ENCODE results near the gene TDRD10.
A peak's percentile ranks its signal among the peaks of the same experiment; 100 is the strongest.

The TDRD10 gene

DNA sequence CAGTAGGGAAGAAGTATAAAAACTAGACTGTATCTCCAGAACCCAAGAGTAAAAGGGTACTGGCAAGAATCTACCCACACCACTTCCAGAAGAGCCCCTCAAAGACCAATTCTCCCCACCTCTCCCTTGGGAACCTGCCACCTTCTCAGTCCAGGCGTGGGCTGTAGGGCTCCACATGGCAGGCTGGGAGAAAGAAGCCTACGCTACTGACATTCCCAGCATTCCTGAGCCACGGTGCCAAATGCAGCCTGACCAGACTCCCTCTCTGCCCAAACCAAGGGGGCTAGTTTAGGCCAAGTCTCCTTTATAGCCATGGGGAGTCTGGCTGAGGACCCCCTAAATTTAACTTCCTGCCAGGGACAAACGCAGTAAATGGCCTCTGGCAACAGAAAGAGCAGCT is 54.4 kb downstream of the TDRD10 start:
- no peak for DNase-seq

DNA sequence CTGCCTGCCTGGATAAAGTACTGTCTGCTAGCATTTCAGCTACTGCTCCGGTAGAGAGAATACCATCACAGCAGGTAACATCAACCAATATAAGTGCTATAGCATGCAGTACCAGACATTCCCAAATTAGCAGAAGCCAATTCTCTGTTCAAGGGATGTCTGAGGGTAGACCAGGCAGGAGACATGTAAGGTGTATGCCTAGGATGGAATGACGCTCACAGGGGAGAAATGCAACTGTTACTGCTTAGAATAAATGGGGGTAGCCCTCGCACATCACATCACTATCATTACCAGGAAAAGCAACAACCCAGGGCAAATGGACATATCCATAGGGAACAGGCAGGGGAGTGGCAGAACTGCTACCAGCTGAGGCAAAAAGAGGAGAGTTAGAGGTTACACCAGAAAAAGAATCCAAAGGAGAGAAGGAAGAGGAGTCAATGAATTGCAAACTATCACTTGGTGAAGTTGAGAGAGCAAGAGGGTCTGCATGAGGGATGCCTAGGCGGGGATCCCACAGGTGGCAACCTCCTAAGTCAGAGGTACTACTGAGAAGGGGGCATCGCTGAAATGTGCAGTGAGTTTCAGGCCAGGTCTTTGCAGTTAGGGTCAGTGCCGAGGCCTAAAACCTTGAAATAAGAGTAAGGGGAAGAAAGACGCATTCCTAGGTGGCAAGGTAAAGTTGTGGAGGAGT is 55.4 kb downstream of the TDRD10 start:
- DNase-seq: no peak

DNA sequence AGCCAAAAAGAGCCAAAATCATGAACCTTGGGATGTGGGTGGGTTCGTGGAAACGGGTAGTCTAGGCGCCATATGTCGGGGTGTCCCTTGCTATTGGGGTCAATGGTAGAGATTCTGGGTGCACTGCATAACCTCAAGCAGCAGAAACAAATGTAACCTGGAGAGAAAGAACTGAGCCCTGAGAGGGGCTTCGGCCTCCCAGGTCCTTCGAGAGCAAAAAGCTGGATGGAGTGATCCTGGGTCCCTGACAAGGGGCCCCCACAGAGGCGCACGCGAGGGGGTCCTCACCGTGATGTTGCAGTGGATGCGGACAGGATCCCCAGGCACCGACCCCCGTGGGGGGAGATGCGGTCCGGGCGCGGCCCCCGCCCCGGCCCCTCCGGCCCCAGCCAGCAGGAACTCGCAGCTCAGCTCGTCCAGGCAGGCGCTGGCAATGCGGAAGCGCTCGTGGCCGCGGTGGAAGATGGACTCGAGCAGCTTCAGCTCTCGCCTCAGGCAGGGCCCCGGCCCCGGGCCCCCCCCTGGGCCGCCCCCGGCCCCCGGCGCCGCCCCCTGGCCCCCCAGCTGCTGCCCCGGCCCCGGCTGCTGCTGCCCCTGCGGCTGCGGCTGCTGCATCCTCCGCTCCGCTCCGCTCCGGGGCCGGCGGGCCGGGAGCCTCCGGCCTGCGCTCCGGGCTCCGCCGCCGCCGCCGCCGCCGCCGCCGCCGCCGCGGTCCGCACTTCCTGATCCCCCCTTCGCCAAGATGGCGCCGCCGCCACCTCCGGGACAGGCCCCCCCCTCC is 56.1 kb downstream of the TDRD10 start, which contains the start of gene UBE2Q1:
TSS of gene UBE2Q1 (minus strand) at position 724 of the 781 bp plus-strand sequence. CDS start at position 615, 109 bp downstream.
- DNase-seq: no peak

DNA sequence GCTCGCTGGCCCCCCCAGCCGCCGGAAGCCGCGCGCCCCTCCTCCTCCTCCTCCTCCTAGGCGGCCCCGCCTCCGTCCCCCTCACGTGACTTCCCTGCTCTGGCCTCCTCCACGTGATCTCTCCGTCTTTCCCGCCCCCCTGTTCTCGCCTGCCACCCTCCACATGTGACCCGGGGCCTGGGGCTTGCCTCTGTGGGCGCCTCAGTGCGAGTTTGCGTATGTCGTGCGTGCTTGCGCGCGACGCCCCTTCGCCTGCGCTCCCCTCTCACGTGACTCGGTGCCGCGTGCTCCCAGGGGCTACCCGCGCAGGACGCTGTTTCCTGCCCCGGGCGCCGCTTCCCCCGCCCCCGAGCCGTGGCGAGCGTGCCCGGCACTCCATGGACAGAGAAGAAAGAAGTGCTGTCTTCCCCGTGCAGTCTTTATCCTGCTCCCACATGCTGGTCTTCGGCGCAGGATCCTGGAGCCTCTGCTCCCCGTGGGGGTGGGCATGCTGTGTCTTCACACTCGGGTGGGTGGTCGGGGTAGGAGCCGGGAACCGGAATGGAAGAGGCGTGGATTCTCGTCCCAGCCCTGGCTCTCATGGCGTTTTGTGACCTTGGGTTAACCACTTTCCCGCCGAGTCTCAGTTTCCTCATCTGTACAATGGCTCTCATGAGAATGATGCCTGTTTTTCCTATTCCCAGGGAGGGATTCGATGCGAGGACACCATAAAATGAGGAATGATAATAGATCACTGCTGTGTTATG is 56.9 kb downstream of the TDRD10 start:
- peak; percentile 85 for DNase-seq

DNA sequence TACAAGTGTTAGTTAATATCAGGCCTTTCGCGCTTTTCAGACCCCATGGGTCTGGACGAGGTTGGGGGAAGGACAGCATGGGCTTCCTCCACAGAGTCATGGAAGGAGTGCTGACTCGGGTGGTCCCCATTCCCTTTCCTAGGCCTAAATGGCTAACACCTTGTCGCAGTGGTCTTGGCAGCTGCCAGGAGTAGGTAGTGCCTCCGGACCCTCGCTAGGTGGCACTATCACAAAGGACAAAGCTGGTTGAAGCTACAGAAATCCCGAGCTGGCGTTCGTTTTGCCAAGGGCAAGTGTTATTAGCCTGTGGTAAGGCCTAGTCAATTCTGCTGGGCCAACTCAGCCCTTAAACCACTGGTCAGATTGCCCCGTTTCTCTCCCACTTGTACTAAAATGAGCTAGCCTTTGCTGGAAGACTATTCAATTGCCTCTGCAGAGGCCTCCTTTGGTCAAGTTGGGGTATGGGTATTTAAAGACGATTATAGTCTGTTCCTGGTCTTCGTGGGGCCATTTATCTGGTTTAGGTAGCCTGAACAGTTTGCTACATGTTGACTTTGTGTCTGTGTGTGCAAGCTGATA is 57.5 kb downstream of the TDRD10 start:
- no peak for DNase-seq

DNA sequence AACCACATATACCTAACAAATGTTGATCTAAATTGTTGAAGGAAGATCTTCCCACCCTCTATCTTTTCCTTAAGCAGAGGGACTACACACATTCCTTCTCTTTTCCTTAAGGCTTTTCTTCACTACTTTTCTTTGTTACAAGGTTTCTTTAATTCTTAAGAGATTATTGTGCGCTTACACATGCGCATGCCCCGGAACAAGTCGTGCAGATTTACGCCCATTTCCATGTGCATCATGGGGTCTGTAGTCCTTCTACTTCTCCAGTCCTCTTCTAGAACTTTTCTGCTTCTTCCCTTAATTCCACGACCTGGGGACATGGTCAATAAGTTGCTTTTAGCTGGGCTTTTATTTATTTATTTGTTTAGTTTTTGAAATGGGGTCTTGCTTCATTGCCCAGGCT is 63.9 kb downstream of the TDRD10 start:
- no peak for DNase-seq

DNA sequence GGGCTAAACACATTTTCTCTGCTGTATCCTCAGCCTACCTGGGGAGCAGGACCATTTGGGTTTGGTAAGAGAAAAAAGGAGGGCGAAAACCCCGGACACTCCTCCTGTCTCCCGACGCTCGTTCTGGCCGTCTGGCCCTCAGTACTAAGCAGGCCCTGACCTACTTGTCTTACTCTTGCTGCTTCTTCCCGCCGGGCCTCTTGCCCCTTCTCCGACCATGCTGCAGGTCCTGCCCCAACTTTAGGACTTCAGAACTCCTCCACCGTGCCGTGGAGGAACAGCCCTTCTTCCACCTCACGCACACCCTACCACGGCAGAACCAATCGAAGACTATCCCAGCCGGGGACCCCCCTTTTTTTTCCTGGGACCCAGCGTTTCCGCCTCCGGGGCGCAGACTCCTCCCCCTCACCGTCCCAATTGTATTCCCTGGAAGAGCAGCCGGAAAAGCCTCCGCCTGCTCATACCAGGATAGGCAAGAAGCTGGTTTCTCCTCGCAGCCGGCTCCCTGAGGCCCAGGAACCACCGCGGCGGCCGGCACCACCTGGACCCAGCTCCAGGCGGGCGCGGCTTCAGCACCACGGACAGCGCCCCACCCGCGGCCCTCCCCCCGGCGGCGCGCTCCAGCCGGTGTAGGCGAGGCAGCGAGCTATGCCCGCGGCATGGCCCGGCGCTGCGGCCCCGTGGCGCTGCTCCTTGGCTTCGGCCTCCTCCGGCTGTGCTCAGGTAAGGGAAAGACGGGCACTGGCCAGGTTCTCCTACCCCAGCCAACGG is 65.6 kb downstream of the TDRD10 start, which contains the start of gene CHRNB2:
TSS of gene CHRNB2 (plus strand) at position 393 of the 771 bp plus-strand sequence. CDS start at position 660, 267 bp downstream.
- DNase-seq: peak; percentile 92

DNA sequence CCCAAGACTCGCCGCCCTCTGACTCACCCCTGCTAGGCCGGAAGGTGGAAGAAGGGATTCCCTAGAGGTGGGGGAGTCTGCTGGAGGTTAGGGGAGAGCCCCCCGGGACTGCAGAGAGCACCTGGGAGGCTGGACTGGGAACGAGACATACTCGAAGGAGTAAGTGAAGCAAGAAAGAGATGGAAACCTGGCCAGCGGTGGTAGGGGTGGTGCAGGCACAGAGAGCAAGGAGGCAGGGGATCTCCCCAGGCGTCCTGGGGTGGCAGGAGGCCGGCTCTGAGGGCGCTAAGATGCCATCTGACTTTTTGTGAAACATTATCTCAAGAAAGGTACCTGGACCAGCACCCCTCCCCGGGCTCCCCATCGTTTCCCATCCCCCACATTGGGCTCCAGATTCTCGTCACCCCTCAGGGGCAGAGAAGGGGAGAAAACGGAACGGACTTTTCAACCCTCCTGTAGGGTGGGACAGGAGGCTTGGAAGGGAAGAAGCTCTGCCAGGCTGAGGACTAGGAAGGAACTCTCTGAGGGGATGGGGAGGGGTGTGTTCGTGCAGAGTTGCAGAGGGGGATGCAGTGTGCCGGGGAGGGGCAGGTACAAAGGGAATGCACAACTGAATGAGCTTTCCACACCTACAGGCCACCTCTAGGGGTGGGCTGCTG is 66.3 kb downstream of the TDRD10 start:
- no peak for DNase-seq

DNA sequence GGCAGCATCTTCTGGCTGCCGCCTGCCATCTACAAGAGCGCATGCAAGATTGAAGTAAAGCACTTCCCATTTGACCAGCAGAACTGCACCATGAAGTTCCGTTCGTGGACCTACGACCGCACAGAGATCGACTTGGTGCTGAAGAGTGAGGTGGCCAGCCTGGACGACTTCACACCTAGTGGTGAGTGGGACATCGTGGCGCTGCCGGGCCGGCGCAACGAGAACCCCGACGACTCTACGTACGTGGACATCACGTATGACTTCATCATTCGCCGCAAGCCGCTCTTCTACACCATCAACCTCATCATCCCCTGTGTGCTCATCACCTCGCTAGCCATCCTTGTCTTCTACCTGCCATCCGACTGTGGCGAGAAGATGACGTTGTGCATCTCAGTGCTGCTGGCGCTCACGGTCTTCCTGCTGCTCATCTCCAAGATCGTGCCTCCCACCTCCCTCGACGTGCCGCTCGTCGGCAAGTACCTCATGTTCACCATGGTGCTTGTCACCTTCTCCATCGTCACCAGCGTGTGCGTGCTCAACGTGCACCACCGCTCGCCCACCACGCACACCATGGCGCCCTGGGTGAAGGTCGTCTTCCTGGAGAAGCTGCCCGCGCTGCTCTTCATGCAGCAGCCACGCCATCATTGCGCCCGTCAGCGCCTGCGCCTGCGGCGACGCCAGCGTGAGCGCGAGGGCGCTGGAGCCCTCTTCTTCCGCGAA is 69.4 kb downstream of the TDRD10 start:
- no peak for DNase-seq

DNA sequence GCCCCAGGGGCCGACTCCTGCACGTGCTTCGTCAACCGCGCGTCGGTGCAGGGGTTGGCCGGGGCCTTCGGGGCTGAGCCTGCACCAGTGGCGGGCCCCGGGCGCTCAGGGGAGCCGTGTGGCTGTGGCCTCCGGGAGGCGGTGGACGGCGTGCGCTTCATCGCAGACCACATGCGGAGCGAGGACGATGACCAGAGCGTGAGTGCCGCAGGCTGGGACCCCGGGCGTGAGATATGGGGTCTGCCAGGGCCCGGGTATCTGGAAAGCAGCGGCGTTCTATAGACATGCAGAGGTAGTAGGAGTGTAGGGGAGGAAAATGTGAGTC is 69.9 kb downstream of the TDRD10 start:
- DNase-seq: no peak

DNA sequence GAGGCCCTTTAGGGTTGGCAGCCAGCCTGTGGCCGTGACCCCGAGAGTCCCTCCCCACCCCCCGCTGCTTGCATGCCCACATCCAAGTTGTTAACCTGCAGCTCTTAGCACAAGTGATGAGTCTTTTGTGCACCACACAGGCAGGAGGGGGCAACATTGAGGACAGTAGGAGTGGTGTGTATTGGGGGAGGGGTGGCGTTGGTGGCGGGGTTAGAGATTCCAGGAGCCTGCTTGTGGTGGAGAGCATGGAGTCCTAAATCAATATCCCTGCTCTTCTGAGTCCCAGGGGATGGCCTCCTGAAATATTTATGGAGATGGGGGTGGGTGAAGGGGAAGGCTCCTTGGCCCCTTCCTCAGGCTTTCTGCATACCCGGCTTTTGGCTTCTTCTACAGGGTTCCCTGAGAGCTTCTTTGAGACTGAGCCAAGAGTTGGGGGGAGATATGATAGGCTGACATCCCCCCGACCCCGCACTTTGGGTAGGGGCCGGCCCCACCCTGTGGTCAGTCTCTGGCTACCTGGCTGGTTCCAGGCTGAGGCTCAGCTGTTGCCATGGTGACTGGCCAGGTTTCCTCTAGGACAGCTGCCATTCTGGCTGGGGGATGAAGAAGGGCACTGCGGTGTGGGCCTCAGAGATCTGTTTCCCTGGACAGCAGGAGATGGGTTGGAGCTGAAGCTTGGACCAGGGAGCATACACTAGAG is 70.6 kb downstream of the TDRD10 start:
- DNase-seq: no peak

DNA sequence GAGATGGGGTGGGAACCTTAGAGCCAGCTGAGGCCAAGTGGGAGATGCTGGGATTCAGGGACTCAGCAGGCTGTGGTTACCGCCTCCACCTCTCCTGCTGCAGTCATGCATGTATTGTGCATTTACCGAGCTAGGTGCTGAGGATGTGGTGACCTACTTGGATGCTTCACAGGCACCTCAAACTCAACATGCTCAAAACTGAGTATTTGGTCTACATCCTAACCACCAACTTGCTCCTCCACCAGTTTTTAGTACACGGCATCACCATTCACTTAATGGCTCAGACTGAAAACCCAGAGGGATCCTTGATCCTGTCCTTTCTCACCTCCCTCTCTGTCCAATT is 71.1 kb downstream of the TDRD10 start:
- no peak for DNase-seq

DNA sequence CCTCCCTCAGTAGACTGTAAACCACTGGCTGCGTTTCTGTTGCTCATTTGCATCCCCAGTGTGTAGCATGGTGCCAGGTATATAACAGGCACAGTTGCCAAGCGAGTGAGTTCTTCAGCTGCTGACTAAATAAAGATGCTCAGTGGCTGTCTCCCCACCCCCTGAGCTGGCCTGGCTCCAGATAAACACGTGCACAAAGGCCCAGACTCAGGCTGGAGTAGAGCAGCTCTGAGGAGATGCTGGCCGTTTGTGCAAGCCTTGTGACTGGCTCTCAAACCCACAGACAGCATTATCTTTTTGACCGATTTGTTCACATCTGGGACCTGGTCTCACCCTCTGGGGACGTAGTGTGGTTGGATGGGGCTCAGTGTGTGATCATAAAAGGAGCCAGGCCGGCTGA is 72.7 kb downstream of the TDRD10 start:
- DNase-seq: no peak

DNA sequence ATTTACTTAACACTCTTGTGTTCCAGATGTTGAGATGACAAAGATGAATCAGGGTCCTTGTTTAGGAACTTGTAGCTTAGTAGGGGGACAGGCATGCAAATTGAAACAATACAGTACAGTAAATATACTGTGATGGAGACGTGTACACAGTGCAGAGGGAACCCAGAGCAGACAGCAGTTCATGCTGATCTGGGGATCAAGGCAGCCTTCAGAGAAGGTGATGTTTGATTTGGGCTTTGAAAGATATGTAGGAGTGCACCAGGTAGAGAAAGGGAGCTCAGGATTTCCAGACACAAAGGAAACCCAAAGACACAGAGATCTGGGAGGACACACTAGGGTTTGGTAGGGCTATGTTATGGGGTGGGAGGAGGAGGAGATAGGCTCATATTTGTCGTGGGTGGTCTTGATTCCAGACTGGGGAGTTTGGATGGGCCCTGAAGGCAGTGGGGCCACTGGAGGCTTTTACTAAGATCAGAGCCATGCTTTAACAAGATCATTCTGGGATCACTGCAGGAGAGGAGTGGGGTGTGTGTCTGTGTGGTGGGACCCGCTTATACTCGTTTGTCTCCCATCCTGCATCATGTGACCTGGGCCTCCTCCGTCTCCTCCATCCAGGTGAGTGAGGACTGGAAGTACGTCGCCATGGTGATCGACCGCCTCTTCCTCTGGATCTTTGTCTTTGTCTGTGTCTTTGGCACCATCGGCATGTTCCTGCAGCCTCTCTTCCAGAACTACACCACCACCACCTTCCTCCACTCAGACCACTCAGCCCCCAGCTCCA is 73.3 kb downstream of the TDRD10 start:
- no peak for DNase-seq

DNA sequence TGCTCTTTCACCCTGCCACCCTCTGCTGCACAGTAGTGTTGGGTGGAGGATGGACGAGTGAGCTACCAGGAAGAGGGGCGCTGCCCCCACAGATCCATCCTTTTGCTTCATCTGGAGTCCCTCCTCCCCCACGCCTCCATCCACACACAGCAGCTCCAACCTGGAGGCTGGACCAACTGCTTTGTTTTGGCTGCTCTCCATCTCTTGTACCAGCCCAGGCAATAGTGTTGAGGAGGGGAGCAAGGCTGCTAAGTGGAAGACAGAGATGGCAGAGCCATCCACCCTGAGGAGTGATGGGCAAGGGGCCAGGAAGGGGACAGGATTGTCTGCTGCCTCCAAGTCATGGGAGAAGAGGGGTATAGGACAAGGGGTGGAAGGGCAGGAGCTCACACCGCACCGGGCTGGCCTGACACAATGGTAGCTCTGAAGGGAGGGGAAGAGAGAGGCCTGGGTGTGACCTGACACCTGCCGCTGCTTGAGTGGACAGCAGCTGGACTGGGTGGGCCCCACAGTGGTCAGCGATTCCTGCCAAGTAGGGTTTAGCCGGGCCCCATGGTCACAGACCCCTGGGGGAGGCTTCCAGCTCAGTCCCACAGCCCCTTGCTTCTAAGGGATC is 74.0 kb downstream of the TDRD10 start:
- DNase-seq: no peak

DNA sequence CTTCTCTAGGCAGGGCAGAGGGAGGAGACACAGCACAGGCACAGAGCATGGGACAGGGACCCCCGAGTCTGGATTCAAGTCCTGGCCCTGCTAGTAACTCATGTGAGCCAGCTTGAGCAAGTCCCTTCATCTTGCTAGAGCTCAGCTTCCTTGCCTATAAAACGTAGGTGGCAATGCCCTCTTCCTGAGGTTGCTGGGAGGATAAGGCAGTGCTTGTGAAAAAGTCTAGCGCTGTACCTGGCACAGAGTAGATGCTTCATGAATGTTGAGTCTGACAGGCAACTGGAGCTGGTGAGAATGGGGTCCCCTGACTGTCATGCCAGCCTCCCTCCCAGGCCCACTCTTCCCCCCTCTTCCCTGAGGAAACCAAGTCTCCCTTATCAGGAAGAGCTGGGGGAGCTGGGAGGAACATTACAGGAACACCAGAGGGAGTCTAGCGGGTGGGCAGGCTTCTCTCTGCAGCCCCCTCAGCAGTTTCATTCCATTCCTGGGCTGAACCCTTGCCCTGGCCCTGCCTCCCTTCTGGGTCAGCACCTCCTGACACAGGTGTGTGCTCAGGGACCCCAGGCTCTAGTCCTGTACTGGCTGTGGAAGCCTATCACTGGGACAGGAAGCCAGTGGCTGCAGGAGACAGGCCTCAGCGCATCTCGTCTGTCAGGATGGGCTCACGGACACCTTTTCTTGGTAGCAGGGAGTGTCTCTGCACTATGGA is 75.5 kb downstream of the TDRD10 start:
- no peak for DNase-seq

DNA sequence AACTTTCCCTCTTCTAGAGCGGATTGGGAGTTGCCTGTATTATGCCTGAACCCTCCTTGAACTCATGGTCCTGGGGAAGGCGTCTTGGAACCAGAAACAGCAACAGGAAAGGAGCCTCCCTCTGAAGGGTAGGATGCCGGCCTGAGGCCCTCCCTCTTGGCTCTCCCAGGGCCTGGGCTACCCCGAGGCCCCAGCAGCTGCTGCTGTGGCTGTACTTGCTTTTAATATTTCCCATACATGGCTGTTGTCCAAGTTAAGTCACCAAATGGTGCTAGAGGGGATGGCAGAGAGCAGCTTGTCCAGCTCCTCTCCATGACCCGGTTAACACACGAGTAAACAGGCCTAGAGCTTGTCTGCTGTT is 76.0 kb downstream of the TDRD10 start:
- DNase-seq: no peak

DNA sequence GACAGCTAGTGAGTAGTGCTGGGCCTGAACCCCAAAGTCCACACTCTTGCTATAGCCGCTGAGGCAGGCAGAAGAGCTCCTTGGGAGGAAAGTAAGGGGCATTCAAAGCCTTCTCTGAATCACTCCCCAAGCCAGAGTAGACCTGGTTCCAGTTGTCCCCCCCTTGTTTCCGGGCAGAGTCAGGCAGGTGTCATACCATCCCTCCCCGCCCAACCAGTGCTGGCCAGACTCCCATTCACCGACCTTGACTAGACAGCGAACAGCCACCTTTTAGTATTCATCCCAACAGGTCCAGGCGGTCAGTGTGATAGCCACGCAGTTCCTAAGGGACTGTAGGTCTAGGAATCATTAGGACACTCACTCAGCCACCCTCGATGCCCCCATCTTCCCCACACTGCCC is 77.4 kb downstream of the TDRD10 start:
- DNase-seq: no peak

DNA sequence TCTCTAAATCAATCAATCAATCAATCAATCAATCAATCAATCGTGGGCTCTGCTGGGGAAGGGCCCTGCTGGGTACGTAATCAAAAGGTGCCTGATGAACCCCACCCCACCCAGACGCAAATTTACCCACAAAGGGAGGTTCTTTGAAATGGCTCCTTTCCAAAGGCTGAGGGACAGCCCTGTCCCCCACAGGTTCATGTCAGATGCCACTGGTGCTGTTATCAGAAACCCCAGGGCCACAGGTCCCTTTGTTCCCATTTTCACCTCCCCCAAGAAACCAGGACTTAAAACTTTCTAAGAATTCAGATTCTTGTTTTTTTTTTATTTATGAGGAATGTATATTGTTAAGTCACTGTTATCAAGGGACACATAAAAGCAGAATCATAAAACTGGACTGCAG is 79.7 kb downstream of the TDRD10 start:
- DNase-seq: no peak
